Trophoblast cell (in vitro differentiated cells and primary cell): Measurements from ENCODE around the gene NOPCHAP1.
"Not testable (repeated sequence)": the region's sequence is repeated elsewhere in the genome, so short reads cannot be mapped to it uniquely, and the experiment has no call there.

Source experiments
- DNase-seq, 2 donors: peaks; one replicate each; pipeline ENCODE4 v3.0.0-alpha.2; 2016
- H2AFZ ChIP-seq: 2 replicates; pipeline ENCODE4 v1.6.1; 2013; ENCODE audit warnings: low read length, moderate library complexity, mild to moderate bottlenecking; ENCODE audit not compliant: insufficient read depth, poor library complexity
- H2AK5ac ChIP-seq: 2 replicates; pipeline ENCODE4 v1.6.1; 2013; ENCODE audit warnings: mild to moderate bottlenecking, low read length
- H2BK120ac ChIP-seq: 2 replicates; pipeline ENCODE4 v1.6.1; 2013; ENCODE audit warnings: low read length, mild to moderate bottlenecking, moderate library complexity; ENCODE audit not compliant: insufficient read depth, poor library complexity
- H2BK12ac ChIP-seq: 2 replicates; pipeline ENCODE4 v1.6.1; 2013; ENCODE audit warnings: mild to moderate bottlenecking, low read length, moderate library complexity
- H2BK5ac ChIP-seq: 2 replicates; pipeline ENCODE4 v1.6.1; 2013; ENCODE audit warnings: low read length, low read depth, moderate library complexity, mild to moderate bottlenecking; ENCODE audit not compliant: poor library complexity
- H3K14ac ChIP-seq: 2 replicates; pipeline ENCODE4 v1.6.1; 2013; ENCODE audit warnings: mild to moderate bottlenecking, low read length
- H3K18ac ChIP-seq: 2 replicates; pipeline ENCODE4 v1.6.1; 2013; ENCODE audit warnings: mild to moderate bottlenecking, low read length
- H3K23ac ChIP-seq: 2 replicates; pipeline ENCODE4 v1.6.1; 2013; ENCODE audit warnings: low read length
- H3K27ac ChIP-seq: 2 replicates; pipeline ENCODE4 v1.5.1; 2013; ENCODE audit warnings: low read depth, mild to moderate bottlenecking, inconsistent platforms, low read length, moderate library complexity
- H3K27me3 ChIP-seq: 2 replicates; pipeline ENCODE4 v1.6.1; 2013; ENCODE audit warnings: inconsistent platforms, mild to moderate bottlenecking, low read length, moderate library complexity; ENCODE audit not compliant: insufficient read depth
- H3K36me3 ChIP-seq, 2 experiments: 1 replicate in 1 of 2; 2 replicates in 1 of 2; pipeline ENCODE4 v1.6.1; 2013; ENCODE audit warnings: low read length in 2 of 2, mild to moderate bottlenecking in 2 of 2, moderate library complexity in 1 of 2; ENCODE audit not compliant: insufficient read depth in 2 of 2, control insufficient read depth in 1 of 2
- H3K4ac ChIP-seq: 2 replicates; pipeline ENCODE4 v1.6.1; 2013; ENCODE audit warnings: low read depth, mild to moderate bottlenecking, low read length, moderate library complexity
- H3K4me1 ChIP-seq, 2 experiments: 1 replicate in 1 of 2; 2 replicates in 1 of 2; pipeline ENCODE4 v1.6.1; 2013; ENCODE audit warnings: low read length in 2 of 2, mild to moderate bottlenecking in 2 of 2, moderate library complexity in 1 of 2; ENCODE audit not compliant: insufficient read depth in 2 of 2, control insufficient read depth in 1 of 2
- H3K4me2 ChIP-seq: 2 replicates; pipeline ENCODE4 v1.6.1; 2013; ENCODE audit warnings: inconsistent platforms, mild to moderate bottlenecking, low read length, moderate library complexity
- H3K4me3 ChIP-seq: 2 replicates; pipeline ENCODE4 v1.5.1; 2013; ENCODE audit warnings: mild to moderate bottlenecking, low read depth, low read length, inconsistent platforms
- H3K79me1 ChIP-seq: one replicate; pipeline ENCODE4 v1.6.1; 2013; ENCODE audit warnings: low read length
- H3K79me2 ChIP-seq: 2 replicates; pipeline ENCODE4 v1.6.1; 2013; ENCODE audit warnings: low read length, mild to moderate bottlenecking; ENCODE audit not compliant: control insufficient read depth, insufficient read depth, poor library complexity
- H3K9ac ChIP-seq: 2 replicates; pipeline ENCODE4 v1.6.1; 2013; ENCODE audit warnings: mild to moderate bottlenecking, low read length
- H3K9me3 ChIP-seq: 2 replicates; pipeline ENCODE4 v1.6.1; 2013; ENCODE audit warnings: low read depth, mild to moderate bottlenecking, control low read depth, inconsistent platforms, low read length; ENCODE audit not compliant: insufficient read depth
- H4K12ac ChIP-seq: 2 replicates; pipeline ENCODE4 v1.6.1; 2013; ENCODE audit warnings: low read depth, mild to moderate bottlenecking, low read length, moderate library complexity
- H4K8ac ChIP-seq: 2 replicates; pipeline ENCODE4 v1.6.1; 2013; ENCODE audit warnings: low read depth, mild to moderate bottlenecking, low read length, moderate library complexity
- H4K91ac ChIP-seq: one replicate; pipeline ENCODE4 v1.6.1; 2013; ENCODE audit warnings: low read depth, mild to moderate bottlenecking, low read length, moderate library complexity
- WGBS: extraction: QIAGEN DNeasy Blood & Tissue Kit; methylation state at CpG from one replicate; pipeline ENCODE4 v1.1.7; 2013; ENCODE audit warnings: missing lambda C conversion rate; ENCODE audit not compliant: insufficient read length, insufficient coverage; ENCODE audit errors: extremely low coverage; 5-methylcytosine and 5-hydroxymethylcytosine counted together

The NOPCHAP1 gene

DNA sequence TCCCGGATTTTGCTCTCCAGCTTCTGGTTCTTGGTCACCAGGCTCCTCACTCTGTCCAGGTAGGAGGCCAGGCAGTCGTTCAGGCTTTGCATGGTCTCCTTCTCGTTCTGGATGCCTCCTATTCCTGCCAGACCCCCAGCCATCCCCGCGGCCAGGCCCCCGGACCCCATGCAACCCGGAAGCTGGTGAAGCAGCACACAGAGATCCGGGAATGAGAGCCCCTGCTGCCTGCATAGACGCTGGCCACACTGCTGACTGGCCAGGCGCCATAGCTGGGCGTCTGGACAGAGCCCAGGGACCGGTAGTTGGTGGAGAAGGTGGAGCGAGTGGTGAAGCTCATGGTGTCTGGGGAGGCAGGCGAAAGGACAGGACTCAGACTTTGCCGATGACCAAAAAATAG is 8.4 kb upstream of the NOPCHAP1 start:
- H3K4me1 ChIP-seq, H4K12ac ChIP-seq, H3K9ac ChIP-seq, H3K4me2 ChIP-seq, DNase-seq, H3K18ac ChIP-seq, H2AK5ac ChIP-seq, H3K4ac ChIP-seq, H4K91ac ChIP-seq, H3K9me3 ChIP-seq, H2BK120ac ChIP-seq, H3K4me3 ChIP-seq, H4K8ac ChIP-seq, H2BK12ac ChIP-seq, H3K27ac ChIP-seq, H3K36me3 ChIP-seq, H3K27me3 ChIP-seq, H3K79me1 ChIP-seq, H3K14ac ChIP-seq, H3K79me2 ChIP-seq, H2BK5ac ChIP-seq, H3K23ac ChIP-seq, H2AFZ ChIP-seq: not testable (repeated sequence)
- WGBS = no CpG with 5 or more reads among the region's 15 CpGs

DNA sequence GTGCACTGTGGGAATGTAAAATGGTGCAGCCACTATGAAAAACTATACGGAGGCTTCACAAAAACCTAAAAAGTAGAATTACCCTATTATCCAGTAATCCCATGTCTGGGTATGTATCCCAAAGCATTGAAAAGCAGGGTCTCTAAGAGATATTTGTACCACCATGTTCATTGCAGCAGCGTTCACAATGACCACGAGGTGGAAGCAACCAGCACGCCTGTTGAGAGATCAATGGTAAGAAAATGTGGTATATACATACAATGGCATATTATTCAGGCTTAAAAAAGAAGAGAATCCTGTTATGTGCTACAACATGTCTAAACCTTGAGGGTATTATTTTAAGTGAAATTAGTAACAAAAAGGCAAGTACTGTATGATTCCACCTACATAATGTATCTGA is 910 bp upstream of the NOPCHAP1 start:
- H3K14ac ChIP-seq = no peak overlapping the region
- H2BK120ac ChIP-seq = no peak overlapping the region
- H2AK5ac ChIP-seq = no peak overlapping the region
- H3K9ac ChIP-seq = no peak overlapping the region
- peaks cover 3 to 4% of the 10 kb centered on the region in 2 experiments for H3K4me1 ChIP-seq
- no peak overlapping the region for H3K18ac ChIP-seq
- no peak overlapping the region for H3K4me2 ChIP-seq
- no peaks in the 10 kb centered on the region for H3K27me3 ChIP-seq
- no peak overlapping the region for H2AFZ ChIP-seq
- no peaks in the 10 kb centered on the region for H3K36me3 ChIP-seq
- no CpG with 5 or more reads among the region's 4 CpGs for WGBS
- H3K4me3 ChIP-seq = no peak overlapping the region
- no peak overlapping the region for H2BK5ac ChIP-seq
- DNase-seq = peak in 1 of 2 donors; percentile 35
- peaks cover 5% of the 10 kb centered on the region for H3K79me2 ChIP-seq
- no peak overlapping the region for H4K12ac ChIP-seq
- no peak overlapping the region for H4K91ac ChIP-seq
- H3K27ac ChIP-seq = no peak overlapping the region
- H4K8ac ChIP-seq = no peak overlapping the region
- H3K9me3 ChIP-seq = no peaks in the 10 kb centered on the region
- H3K4ac ChIP-seq = no peak overlapping the region
- H3K79me1 ChIP-seq = peaks cover 6% of the 10 kb centered on the region
- no peak overlapping the region for H3K23ac ChIP-seq
- no peak overlapping the region for H2BK12ac ChIP-seq

DNA sequence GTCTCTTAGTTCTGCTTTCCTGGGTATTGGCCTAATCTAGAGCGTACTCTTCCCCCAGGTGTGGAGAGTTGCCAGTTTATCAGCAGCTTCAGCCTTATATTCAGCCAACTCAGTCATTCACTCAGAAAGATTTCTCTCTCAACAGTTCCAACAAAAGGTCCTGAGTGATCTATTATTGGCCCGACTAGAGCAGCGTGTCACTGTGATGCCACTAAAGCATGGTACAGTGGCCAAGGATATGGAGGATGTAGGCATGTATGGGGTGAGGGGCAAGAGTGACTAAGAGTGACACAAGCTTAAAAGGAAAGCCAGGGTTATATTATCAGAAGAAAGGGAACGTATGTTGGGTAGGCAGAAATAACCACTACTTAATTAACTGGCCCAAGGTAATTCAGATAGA is 4.8 kb downstream of the NOPCHAP1 start:
- Histone ChIP-seq H2BK12ac (no peak overlapping the region), H4K91ac (no peak overlapping the region), H3K4ac (no peak overlapping the region), H3K4me3 (no peak overlapping the region), H3K9ac (no peak overlapping the region), H3K18ac (no peak overlapping the region), H4K8ac (no peak overlapping the region), H3K4me1 (peaks cover 3 to 4% of the 10 kb centered on the region in 2 experiments), H2BK5ac (no peak overlapping the region), H3K27me3 (no peaks in the 10 kb centered on the region), H3K23ac (no peak overlapping the region), H3K79me1 (peaks cover 6% of the 10 kb centered on the region), H3K9me3 (no peaks in the 10 kb centered on the region), H3K4me2 (no peak overlapping the region), H3K14ac (no peak overlapping the region), H3K36me3 (peaks cover 8 to 22% of the 10 kb centered on the region in 2 experiments), H2AK5ac (no peak overlapping the region), H3K27ac (no peak overlapping the region), H2BK120ac (no peak overlapping the region), H4K12ac (no peak overlapping the region), H3K79me2 (peaks cover 5% of the 10 kb centered on the region), H2AFZ (no peak overlapping the region)
- DNase-seq = no peak
- WGBS = no CpG with 5 or more reads among the region's 4 CpGs

DNA sequence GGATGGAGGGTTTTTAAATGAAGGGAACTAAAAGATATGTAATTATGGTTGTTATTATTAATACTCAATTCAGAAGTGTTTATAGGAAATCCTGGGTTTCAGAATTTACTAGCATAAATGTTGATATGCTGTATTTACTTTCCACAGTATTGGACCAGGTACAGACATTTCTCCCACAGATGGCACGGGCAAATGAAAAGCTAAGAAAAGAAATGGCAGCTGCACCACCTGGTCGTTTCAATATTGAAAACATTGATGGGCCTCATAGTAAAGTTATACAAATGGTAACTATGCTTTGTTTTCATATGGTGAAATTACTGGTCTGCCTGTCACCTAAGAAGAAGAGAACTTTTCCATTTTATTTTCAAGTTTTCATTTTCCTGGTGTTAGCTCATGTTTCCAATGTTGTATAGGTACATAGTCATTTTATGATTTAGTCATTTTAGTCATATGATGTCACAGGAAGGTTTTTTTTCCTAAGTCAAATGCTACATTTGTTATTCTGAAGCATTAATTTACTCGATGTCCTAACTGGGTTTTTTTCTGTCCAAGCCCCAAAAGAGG is 5.5 kb downstream of the NOPCHAP1 start:
- no peak overlapping the region for H3K18ac ChIP-seq
- no peak overlapping the region for H4K91ac ChIP-seq
- WGBS = no CpG with 5 or more reads among the region's 3 CpGs
- no peak overlapping the region for H2BK120ac ChIP-seq
- no peaks in the 10 kb centered on the region for H3K27me3 ChIP-seq
- H3K27ac ChIP-seq = no peak overlapping the region
- no peak overlapping the region for H2AFZ ChIP-seq
- H3K79me2 ChIP-seq = peaks cover 2% of the 10 kb centered on the region
- H3K79me1 ChIP-seq = peaks cover 1% of the 10 kb centered on the region
- H2BK5ac ChIP-seq = no peak overlapping the region
- H3K4me1 ChIP-seq = peaks cover 3 to 4% of the 10 kb centered on the region in 2 experiments
- H2BK12ac ChIP-seq = no peak overlapping the region
- no peak overlapping the region for H3K4me3 ChIP-seq
- H2AK5ac ChIP-seq = no peak overlapping the region
- no peak overlapping the region for H3K23ac ChIP-seq
- H4K8ac ChIP-seq = no peak overlapping the region
- H3K36me3 ChIP-seq = peaks cover 8 to 24% of the 10 kb centered on the region in 2 experiments
- no peak overlapping the region for H3K4me2 ChIP-seq
- H3K14ac ChIP-seq = no peak overlapping the region
- DNase-seq = no peak
- H3K9me3 ChIP-seq = no peaks in the 10 kb centered on the region
- H3K9ac ChIP-seq = no peak overlapping the region
- no peak overlapping the region for H4K12ac ChIP-seq
- no peak overlapping the region for H3K4ac ChIP-seq
